ENCODE results near the gene EGFR. TPM values are rescaled to one million over a fixed set of nuclear protein-coding genes. Genes with fewer than 3 reads are reported as not detected.

The EGFR gene
- total and polyA plus RNA-seq, 7 donors = 3.6 to 61.5 (median 35.6) TPM

- H3K36me3 ChIP-seq = no peaks in the 10 kb centered on the region
- intact Hi-C loops (cut with DNase I) = no loop called here
- H3K4me3 ChIP-seq = no peak overlapping the region
- no peaks in the 10 kb centered on the region for H3K9me3 ChIP-seq
- no peaks in the 10 kb centered on the region for H3K27me3 ChIP-seq
- no peak overlapping the region for H3K27ac ChIP-seq
- H3K4me1 ChIP-seq = peaks cover 0 to 14% (median 8%) of the 10 kb centered on the region in 4 donors
- no peak for TF ChIP-seq CTCF (IDR thresholded peaks at IDR 0.05)
- no peak for TF ChIP-seq EP300 (IDR thresholded peaks at IDR 0.05)
- 79 to 83% methylated on average over 5 of the region's 5 CpGs for WGBS, 2 donors
- DNase-seq = no peak
Observed at GRCh38 chr7:55214707-55215106, 195.9 kb downstream of the EGFR start.

- no peak overlapping the region for H3K4me3 ChIP-seq
- intact Hi-C loops (cut with DNase I) = no loop called here
- H3K27ac ChIP-seq = no peak overlapping the region
- 78 to 86% methylated on average over 9 of the region's 9 CpGs for WGBS, 2 donors
- no peak for TF ChIP-seq EP300 (IDR thresholded peaks at IDR 0.05)
- no peak for TF ChIP-seq CTCF (IDR thresholded peaks at IDR 0.05)
- no peak for TF ChIP-seq POLR2A (IDR thresholded peaks at IDR 0.05)
- no peak for TF ChIP-seq POLR2AphosphoS5 (IDR thresholded peaks at IDR 0.05)
- no peaks in the 10 kb centered on the region for H3K36me3 ChIP-seq
- no peaks in the 10 kb centered on the region for H3K4me1 ChIP-seq
- H3K9me3 ChIP-seq = no peaks in the 10 kb centered on the region
- no peaks in the 10 kb centered on the region for H3K27me3 ChIP-seq
- no peak for DNase-seq
Observed at GRCh38 chr7:55223023-55223422, 204.2 kb downstream of the EGFR start.

GRCh38 chr7:55224111-55224510, 205.3 kb downstream of the EGFR start:
- no peaks in the 10 kb centered on the region for H3K4me1 ChIP-seq
- DNase-seq = no peak
- no peaks in the 10 kb centered on the region for H3K36me3 ChIP-seq
- H3K27ac ChIP-seq = no peak overlapping the region
- H3K4me3 ChIP-seq = no peak overlapping the region
- H3K27me3 ChIP-seq = no peaks in the 10 kb centered on the region
- TF ChIP-seq CTCF (IDR thresholded peaks at IDR 0.05) = no peak
- no peak for TF ChIP-seq POLR2A (IDR thresholded peaks at IDR 0.05)
- no peak for TF ChIP-seq EP300 (IDR thresholded peaks at IDR 0.05)
- no peak for TF ChIP-seq POLR2AphosphoS5 (IDR thresholded peaks at IDR 0.05)
- H3K9me3 ChIP-seq = no peaks in the 10 kb centered on the region
- intact Hi-C loops (cut with DNase I) = no loop called here
- 80 to 89% methylated on average over 5 of the region's 5 CpGs for WGBS, 2 donors

- Histone ChIP-seq H3K27ac (no peak overlapping the region), H3K27me3 (no peaks in the 10 kb centered on the region), H3K36me3 (no peaks in the 10 kb centered on the region), H3K4me3 (no peak overlapping the region), H3K4me1 (no peaks in the 10 kb centered on the region), H3K9me3 (no peaks in the 10 kb centered on the region)
- TF ChIP-seq CTCF (IDR thresholded peaks at IDR 0.05) = no peak
- TF ChIP-seq POLR2A (IDR thresholded peaks at IDR 0.05) = no peak
- no peak for TF ChIP-seq EP300 (IDR thresholded peaks at IDR 0.05)
- no peak for TF ChIP-seq POLR2AphosphoS5 (IDR thresholded peaks at IDR 0.05)
- intact Hi-C loops (cut with DNase I) = no loop called here
- WGBS, 2 donors = 86 to 88% methylated on average over 2 of the region's 2 CpGs
- no peak for DNase-seq
Observed at GRCh38 chr7:55224810-55225209, 206.0 kb downstream of the EGFR start.

- no peaks in the 10 kb centered on the region for H3K27me3 ChIP-seq
Observed at GRCh38 chr7:55230014-55230413, 211.2 kb downstream of the EGFR start.

More at GRCh38 chr7:55230014-55230413, 211.2 kb downstream of the EGFR start:
- TF ChIP-seq CTCF (IDR thresholded peaks at IDR 0.05) (no peak), POLR2AphosphoS5 (IDR thresholded peaks at IDR 0.05) (no peak), EP300 (IDR thresholded peaks at IDR 0.05) (no peak), POLR2A (IDR thresholded peaks at IDR 0.05) (no peak)
- no peak overlapping the region for H3K4me3 ChIP-seq
- intact Hi-C loops (cut with DNase I) = no loop called here
- 81 to 84% methylated on average over 1 of the region's 1 CpG for WGBS, 2 donors
- H3K9me3 ChIP-seq = no peaks in the 10 kb centered on the region
- no peak for DNase-seq
- no peak overlapping the region for H3K27ac ChIP-seq
- no peaks in the 10 kb centered on the region for H3K36me3 ChIP-seq
- H3K4me1 ChIP-seq = no peaks in the 10 kb centered on the region

Measured in sigmoid colon (tissue), 7 donors.